HepG2 (cell line): ENCODE measurements around the gene FKBP1B. TPM values are rescaled to one million over a fixed set of nuclear protein-coding genes. Genes with fewer than 3 reads are reported as not detected.

Experiments
- FOXA1 ChIP-seq, 2 experiments: fragments of 450-650 bp in 1 of 2; sonication (generic) in 1 of 2; formaldehyde crosslinking in 1 of 2; IDR thresholded peaks; 2 replicates each; pipeline versions ENCODE4 v1.4.0 to v1.6.1; 2016 to 2020; ENCODE audit warnings: missing genetic modification reagents in 1 of 2
- NR2F6 ChIP-seq, 2 experiments: IDR thresholded peaks; 2 replicates each; pipeline ENCODE4 v1.6.1; 2016; ENCODE audit warnings: antibody characterized with exemption in 1 of 2, mild to moderate bottlenecking in 1 of 2
- RAD51 ChIP-seq: fragments of 450-650 bp; IDR thresholded peaks from 2 replicates; pipeline ENCODE4 v1.6.1; 2016; ENCODE audit warnings: borderline replicate concordance
- YEATS2 ChIP-seq: sonication (generic); formaldehyde crosslinking; IDR thresholded peaks from 2 replicates; pipeline ENCODE4 v1.4.0; 2020; ENCODE audit warnings: missing genetic modification reagents, borderline replicate concordance
- ZBTB8A ChIP-seq: sonication (generic); formaldehyde crosslinking; IDR thresholded peaks from 2 replicates; pipeline ENCODE4 v1.4.0; 2020; ENCODE audit warnings: mild to moderate bottlenecking, low read depth, missing genetic modification reagents, borderline replicate concordance
- ZNF17 ChIP-seq: sonication (generic); formaldehyde crosslinking; IDR thresholded peaks from 2 replicates; pipeline ENCODE4 v1.5.0; 2020; ENCODE audit warnings: mild to moderate bottlenecking, missing genetic modification reagents
- ZNF720 ChIP-seq: sonication (generic); formaldehyde crosslinking; IDR thresholded peaks from 2 replicates; pipeline ENCODE4 v1.4.0; 2020; ENCODE audit warnings: missing genetic modification reagents
- polyA plus RNA-seq, 8 experiments: library from polyadenylated mRNA; depleted of rRNA in 3 of 8; stranded (reverse) in 7 of 8; unstranded in 1 of 8; fragments of >200 nt; fragmentation: Illumina TruSeq in 4 of 8; extraction: Trizol in 4 of 8; gene quantifications; 2 replicates each; pipeline versions ENCODE4 v1.2.1 to v1.2.3, GENCODE V29; 2011 to 2016; ENCODE audit warnings: low read depth in 4 of 8, missing spikeins in 1 of 8, mixed read lengths in 1 of 8; ENCODE audit not compliant: insufficient read depth in 1 of 8
- total RNA-seq, 5 experiments: library from RNA; depleted of rRNA; stranded (reverse); fragments of >200 nt; fragmentation: Illumina TruSeq; extraction: Trizol; gene quantifications; 2 replicates each; pipeline ENCODE4 v1.2.3, GENCODE V29; 2016; ENCODE audit warnings: low read depth in 1 of 5
- TF ChIP-seq, protein P1 (sequence below): sonication (generic); formaldehyde crosslinking; IDR thresholded peaks from 2 replicates; pipeline ENCODE4 v1.5.0; 2020; ENCODE audit warnings: mild to moderate bottlenecking, missing genetic modification reagents, borderline replicate concordance
- TF ChIP-seq, protein P2 (sequence below): sonication (generic); formaldehyde crosslinking; IDR thresholded peaks from 2 replicates; pipeline ENCODE4 v1.5.1; 2020; ENCODE audit warnings: mild to moderate bottlenecking, missing genetic modification reagents, moderate library complexity
- TF ChIP-seq, protein P3 (sequence below): sonication (generic); formaldehyde crosslinking; IDR thresholded peaks from 2 replicates; pipeline ENCODE4 v1.5.1; 2020; ENCODE audit warnings: missing genetic modification reagents, mild to moderate bottlenecking, borderline replicate concordance
- TF ChIP-seq, protein P4 (sequence below): sonication (generic); formaldehyde crosslinking; IDR thresholded peaks from 2 replicates; pipeline ENCODE4 v1.4.0; 2020; ENCODE audit warnings: missing genetic modification reagents

The FKBP1B gene
- total and polyA plus RNA-seq, 2 of the 13 experiments (the other 11 are each of a cell fraction or from before 2014, with no cell fraction given): 35.2 to 96.3 TPM

DNA sequence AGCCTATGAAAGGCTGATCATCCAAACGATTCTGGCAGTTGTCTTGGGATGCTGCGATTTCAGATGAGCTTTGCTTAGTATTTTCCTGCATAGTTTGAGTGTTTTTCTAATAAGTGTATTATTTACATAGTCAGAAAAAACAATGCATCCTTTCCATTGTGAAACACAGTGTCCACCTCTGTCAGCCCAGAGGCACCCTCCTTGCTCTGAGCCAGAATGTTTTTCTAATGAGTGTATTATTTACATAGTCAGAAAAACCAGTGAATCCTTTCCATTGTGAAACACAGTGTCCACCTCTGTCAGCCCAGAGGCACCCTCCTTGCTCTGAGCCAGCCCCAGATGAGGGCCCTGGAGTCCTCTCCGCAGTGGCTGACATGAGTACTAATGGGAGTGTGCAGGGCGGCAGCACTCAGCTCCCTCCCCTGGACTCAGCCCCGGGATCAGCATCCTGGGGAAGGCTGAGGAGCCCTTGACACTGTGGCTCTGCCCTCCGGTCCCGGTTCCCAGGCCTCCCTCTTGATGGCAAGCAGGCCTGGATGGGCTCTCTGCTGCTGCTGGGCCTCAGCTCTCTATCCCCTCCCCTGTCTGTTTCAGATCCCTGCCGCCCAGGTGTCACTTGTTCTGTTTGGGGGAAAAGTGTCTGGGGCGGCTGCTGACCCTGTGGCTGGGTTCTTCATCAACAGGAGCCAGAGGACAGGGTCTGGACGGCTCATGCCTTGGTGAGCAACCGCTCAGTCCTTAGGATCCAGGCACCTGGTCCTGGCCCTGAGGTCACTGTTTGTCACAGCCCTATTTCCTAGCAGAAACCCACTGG, 33.8 kb upstream of the FKBP1B start (continued):
- TF ChIP-seq, protein P1, sequence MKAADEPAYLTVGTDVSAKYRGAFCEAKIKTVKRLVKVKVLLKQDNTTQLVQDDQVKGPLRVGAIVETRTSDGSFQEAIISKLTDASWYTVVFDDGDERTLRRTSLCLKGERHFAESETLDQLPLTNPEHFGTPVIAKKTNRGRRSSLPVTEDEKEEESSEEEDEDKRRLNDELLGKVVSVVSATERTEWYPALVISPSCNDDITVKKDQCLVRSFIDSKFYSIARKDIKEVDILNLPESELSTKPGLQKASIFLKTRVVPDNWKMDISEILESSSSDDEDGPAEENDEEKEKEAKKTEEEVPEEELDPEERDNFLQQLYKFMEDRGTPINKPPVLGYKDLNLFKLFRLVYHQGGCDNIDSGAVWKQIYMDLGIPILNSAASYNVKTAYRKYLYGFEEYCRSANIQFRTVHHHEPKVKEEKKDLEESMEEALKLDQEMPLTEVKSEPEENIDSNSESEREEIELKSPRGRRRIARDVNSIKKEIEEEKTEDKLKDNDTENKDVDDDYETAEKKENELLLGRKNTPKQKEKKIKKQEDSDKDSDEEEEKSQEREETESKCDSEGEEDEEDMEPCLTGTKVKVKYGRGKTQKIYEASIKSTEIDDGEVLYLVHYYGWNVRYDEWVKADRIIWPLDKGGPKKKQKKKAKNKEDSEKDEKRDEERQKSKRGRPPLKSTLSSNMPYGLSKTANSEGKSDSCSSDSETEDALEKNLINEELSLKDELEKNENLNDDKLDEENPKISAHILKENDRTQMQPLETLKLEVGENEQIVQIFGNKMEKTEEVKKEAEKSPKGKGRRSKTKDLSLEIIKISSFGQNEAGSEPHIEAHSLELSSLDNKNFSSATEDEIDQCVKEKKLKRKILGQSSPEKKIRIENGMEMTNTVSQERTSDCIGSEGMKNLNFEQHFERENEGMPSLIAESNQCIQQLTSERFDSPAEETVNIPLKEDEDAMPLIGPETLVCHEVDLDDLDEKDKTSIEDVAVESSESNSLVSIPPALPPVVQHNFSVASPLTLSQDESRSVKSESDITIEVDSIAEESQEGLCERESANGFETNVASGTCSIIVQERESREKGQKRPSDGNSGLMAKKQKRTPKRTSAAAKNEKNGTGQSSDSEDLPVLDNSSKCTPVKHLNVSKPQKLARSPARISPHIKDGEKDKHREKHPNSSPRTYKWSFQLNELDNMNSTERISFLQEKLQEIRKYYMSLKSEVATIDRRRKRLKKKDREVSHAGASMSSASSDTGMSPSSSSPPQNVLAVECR (CRISPR knock-in tag): peak; percentile 53; the same call in 1 of the 2 replicates
- TF ChIP-seq ZNF17 (CRISPR knock-in tag) (peak; percentile 79; the same call in 1 of the 2 replicates), ZBTB8A (CRISPR knock-in tag) (no peak), FOXA1 (IDR thresholded peaks at IDR 0.05) (peak; percentile 77), FOXA1 (CRISPR knock-in tag; IDR thresholded peaks at IDR 0.05) (peak; percentile 78), ZNF720 (CRISPR knock-in tag) (no peak), YEATS2 (CRISPR knock-in tag) (peak; percentile 27; the same call in 1 of the 2 replicates), RAD51 (no peak), NR2F6 (IDR thresholded peaks at IDR 0.05) (no peak; the same call in 1 of the 2 replicates), NR2F6 (CRISPR knock-in tag; IDR thresholded peaks at IDR 0.05) (peak; percentile 50)
- TF ChIP-seq, protein P2, sequence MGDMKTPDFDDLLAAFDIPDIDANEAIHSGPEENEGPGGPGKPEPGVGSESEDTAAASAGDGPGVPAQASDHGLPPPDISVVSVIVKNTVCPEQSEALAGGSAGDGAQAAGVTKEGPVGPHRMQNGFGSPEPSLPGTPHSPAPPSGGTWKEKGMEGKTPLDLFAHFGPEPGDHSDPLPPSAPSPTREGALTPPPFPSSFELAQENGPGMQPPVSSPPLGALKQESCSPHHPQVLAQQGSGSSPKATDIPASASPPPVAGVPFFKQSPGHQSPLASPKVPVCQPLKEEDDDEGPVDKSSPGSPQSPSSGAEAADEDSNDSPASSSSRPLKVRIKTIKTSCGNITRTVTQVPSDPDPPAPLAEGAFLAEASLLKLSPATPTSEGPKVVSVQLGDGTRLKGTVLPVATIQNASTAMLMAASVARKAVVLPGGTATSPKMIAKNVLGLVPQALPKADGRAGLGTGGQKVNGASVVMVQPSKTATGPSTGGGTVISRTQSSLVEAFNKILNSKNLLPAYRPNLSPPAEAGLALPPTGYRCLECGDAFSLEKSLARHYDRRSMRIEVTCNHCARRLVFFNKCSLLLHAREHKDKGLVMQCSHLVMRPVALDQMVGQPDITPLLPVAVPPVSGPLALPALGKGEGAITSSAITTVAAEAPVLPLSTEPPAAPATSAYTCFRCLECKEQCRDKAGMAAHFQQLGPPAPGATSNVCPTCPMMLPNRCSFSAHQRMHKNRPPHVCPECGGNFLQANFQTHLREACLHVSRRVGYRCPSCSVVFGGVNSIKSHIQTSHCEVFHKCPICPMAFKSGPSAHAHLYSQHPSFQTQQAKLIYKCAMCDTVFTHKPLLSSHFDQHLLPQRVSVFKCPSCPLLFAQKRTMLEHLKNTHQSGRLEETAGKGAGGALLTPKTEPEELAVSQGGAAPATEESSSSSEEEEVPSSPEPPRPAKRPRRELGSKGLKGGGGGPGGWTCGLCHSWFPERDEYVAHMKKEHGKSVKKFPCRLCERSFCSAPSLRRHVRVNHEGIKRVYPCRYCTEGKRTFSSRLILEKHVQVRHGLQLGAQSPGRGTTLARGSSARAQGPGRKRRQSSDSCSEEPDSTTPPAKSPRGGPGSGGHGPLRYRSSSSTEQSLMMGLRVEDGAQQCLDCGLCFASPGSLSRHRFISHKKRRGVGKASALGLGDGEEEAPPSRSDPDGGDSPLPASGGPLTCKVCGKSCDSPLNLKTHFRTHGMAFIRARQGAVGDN (CRISPR knock-in tag): peak; percentile 88
- TF ChIP-seq, protein P3, sequence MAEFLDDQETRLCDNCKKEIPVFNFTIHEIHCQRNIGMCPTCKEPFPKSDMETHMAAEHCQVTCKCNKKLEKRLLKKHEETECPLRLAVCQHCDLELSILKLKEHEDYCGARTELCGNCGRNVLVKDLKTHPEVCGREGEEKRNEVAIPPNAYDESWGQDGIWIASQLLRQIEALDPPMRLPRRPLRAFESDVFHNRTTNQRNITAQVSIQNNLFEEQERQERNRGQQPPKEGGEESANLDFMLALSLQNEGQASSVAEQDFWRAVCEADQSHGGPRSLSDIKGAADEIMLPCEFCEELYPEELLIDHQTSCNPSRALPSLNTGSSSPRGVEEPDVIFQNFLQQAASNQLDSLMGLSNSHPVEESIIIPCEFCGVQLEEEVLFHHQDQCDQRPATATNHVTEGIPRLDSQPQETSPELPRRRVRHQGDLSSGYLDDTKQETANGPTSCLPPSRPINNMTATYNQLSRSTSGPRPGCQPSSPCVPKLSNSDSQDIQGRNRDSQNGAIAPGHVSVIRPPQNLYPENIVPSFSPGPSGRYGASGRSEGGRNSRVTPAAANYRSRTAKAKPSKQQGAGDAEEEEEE (CRISPR knock-in tag): peak; percentile 63; the same call in 1 of the 2 replicates
- TF ChIP-seq, protein P4, sequence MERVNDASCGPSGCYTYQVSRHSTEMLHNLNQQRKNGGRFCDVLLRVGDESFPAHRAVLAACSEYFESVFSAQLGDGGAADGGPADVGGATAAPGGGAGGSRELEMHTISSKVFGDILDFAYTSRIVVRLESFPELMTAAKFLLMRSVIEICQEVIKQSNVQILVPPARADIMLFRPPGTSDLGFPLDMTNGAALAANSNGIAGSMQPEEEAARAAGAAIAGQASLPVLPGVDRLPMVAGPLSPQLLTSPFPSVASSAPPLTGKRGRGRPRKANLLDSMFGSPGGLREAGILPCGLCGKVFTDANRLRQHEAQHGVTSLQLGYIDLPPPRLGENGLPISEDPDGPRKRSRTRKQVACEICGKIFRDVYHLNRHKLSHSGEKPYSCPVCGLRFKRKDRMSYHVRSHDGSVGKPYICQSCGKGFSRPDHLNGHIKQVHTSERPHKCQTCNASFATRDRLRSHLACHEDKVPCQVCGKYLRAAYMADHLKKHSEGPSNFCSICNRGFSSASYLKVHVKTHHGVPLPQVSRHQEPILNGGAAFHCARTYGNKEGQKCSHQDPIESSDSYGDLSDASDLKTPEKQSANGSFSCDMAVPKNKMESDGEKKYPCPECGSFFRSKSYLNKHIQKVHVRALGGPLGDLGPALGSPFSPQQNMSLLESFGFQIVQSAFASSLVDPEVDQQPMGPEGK (CRISPR knock-in tag): peak; percentile 74
